Type B pancreatic cell (in vitro differentiated cells): Measurements from ENCODE around the gene GTSE1. TPM values are rescaled to one million over a fixed set of nuclear protein-coding genes. Genes with fewer than 3 reads are reported as not detected.
A peak's percentile ranks its signal among the peaks of the same experiment; 100 is the strongest.

ENCODE experiments used
- DNase-seq: peaks from one replicate; pipeline ENCODE4 v3.0.0; 2021; ENCODE audit warnings: mixed read lengths; ENCODE audit not compliant: unreplicated experiment; ENCODE audit errors: extremely low spot score
- H3K27ac Mint-ChIP-seq: 2 replicates; pipeline ENCODE4 v1.8.0; 2021; ENCODE audit warnings: mild to moderate bottlenecking, mixed read lengths
- H3K27me3 Mint-ChIP-seq: 2 replicates; pipeline ENCODE4 v1.8.0; 2021; ENCODE audit warnings: mixed read lengths
- H3K36me3 Mint-ChIP-seq: 2 replicates; pipeline ENCODE4 v1.8.0; 2021; ENCODE audit warnings: mixed read lengths
- H3K4me1 Mint-ChIP-seq: one replicate; pipeline ENCODE4 v1.8.0; 2021; ENCODE audit warnings: mixed read lengths; ENCODE audit not compliant: unreplicated experiment
- H3K4me3 Mint-ChIP-seq: 2 replicates; pipeline ENCODE4 v1.8.0; 2021; ENCODE audit warnings: mild to moderate bottlenecking, mixed read lengths
- H3K9me3 Mint-ChIP-seq: 2 replicates; pipeline ENCODE4 v1.8.0; 2021; ENCODE audit warnings: mixed read lengths
- CTCF ChIP-seq: fragments of 200-600 bp; sonication (generic); conservative IDR thresholded peaks from 2 replicates; pipeline ENCODE4 v1.5.0; 2021; ENCODE audit warnings: antibody characterized with exemption, mild to moderate bottlenecking
- total RNA-seq: library from RNA; stranded (reverse); gene quantifications from 2 replicates; pipeline ENCODE4 v1.2.1, GENCODE V29; 2021; ENCODE audit warnings: low replicate concordance

The GTSE1 gene
- total RNA-seq, 1 donor from 2014 or later, result 39.6 TPM

- H3K4me1 Mint-ChIP-seq, result peaks cover 3% of the 10 kb centered on the region
- DNase-seq, result no peak
- no peak for TF ChIP-seq CTCF
- H3K36me3 Mint-ChIP-seq, result peaks cover 7% of the 10 kb centered on the region
- H3K27me3 Mint-ChIP-seq, result no peaks in the 10 kb centered on the region
- no peaks in the 10 kb centered on the region for H3K9me3 Mint-ChIP-seq
- no peak overlapping the region for H3K27ac Mint-ChIP-seq
- H3K4me3 Mint-ChIP-seq, result no peak overlapping the region
Measured at GRCh38 chr22:46361826-46362202, 65.1 kb downstream of the GTSE1 start.

- Mint-ChIP-seq H3K9me3 (no peaks in the 10 kb centered on the region), H3K27me3 (no peaks in the 10 kb centered on the region), H3K4me1 (peaks cover 3% of the 10 kb centered on the region), H3K36me3 (peaks cover 7% of the 10 kb centered on the region), H3K27ac (peak overlapping the region; percentile 42), H3K4me3 (no peak overlapping the region)
- TF ChIP-seq CTCF, result no peak
- DNase-seq, result no peak
Measured at GRCh38 chr22:46362203-46362933, 65.7 kb downstream of the GTSE1 start.

GRCh38 chr22:46362934-46363515 is 66.4 kb downstream of the GTSE1 start:
- H3K9me3 Mint-ChIP-seq, result no peaks in the 10 kb centered on the region
- peaks cover 7% of the 10 kb centered on the region for H3K36me3 Mint-ChIP-seq
- DNase-seq, result no peak
- H3K4me3 Mint-ChIP-seq, result no peak overlapping the region
- peaks cover 3% of the 10 kb centered on the region for H3K4me1 Mint-ChIP-seq
- peak overlapping the region; percentile 50 for H3K27ac Mint-ChIP-seq
- H3K27me3 Mint-ChIP-seq, result no peaks in the 10 kb centered on the region
- TF ChIP-seq CTCF, result no peak

GRCh38 chr22:46363611-46364321 is 67.1 kb downstream of the GTSE1 start:
- Mint-ChIP-seq H3K27ac (no peak overlapping the region), H3K36me3 (peaks cover 7% of the 10 kb centered on the region), H3K4me1 (peaks cover 3% of the 10 kb centered on the region), H3K27me3 (no peaks in the 10 kb centered on the region), H3K4me3 (no peak overlapping the region), H3K9me3 (no peaks in the 10 kb centered on the region)
- DNase-seq, result no peak
- TF ChIP-seq CTCF, result no peak

GRCh38 chr22:46364341-46365165 is 67.9 kb downstream of the GTSE1 start:
- Mint-ChIP-seq H3K27ac (no peak overlapping the region), H3K27me3 (no peaks in the 10 kb centered on the region), H3K9me3 (no peaks in the 10 kb centered on the region), H3K4me1 (peaks cover 3% of the 10 kb centered on the region), H3K4me3 (no peak overlapping the region), H3K36me3 (peaks cover 7% of the 10 kb centered on the region)
- no peak for DNase-seq
- no peak for TF ChIP-seq CTCF
